Measurements from ENCODE around the gene MYLIP. TPM values are rescaled to one million over a fixed set of nuclear protein-coding genes. Genes with fewer than 3 reads are reported as not detected.

The MYLIP gene
- total and polyA plus RNA-seq, 11 donors = 6.6 to 19.9 (median 12.4) TPM

DNA sequence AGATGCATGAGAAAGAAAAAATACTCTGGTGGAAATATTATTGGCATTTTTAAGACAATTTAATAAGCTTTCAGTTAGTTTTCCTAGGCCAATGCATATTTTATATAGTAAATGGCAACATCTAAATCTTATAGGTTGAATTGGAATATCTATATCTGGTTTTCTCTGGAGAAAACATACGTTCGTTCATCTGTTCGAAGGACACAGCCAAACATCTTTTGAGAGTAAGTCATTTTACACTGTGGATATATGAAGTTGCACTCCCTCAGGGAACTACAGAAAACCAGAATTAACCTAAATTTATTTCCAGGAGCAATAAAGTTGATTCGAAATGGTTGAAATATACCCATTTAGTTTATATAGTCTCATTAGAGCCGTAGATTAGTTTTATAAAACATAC lies 49.0 kb downstream of the MYLIP start:
- no peak for ATAC-seq

DNA sequence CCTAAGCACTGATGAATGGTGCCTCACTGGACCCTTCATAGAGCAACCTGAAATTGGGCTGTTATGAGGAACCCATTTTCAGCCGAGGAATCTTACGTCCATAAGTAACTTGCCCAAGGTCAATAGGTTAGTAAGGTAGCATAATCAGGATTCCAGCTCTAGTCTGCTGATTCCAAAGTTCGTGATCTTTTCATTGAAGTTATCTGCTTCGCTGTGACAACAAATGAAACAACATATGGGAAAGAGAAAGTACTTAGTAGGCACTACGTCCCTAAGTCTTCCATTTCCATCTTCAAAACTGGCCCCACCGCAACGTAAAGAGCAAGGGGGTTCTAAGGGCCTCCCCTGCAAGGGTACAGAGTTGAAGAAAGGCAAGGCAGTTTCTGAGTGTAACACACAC lies 49.5 kb downstream of the MYLIP start:
- intact Hi-C loops (cut with DNase I) = no loop called here
- no peak for DNase-seq

More for the DNA sequence above, 49.0 kb downstream of the MYLIP start:
- 91 to 95% (median 92%) methylated on average over 5 of the region's 5 CpGs for WGBS, 4 donors
- intact Hi-C loops (cut with DNase I) = no loop called here
- Histone ChIP-seq H3K4me1 (peaks cover 0 to 1% (median 0%) of the 10 kb centered on the region in 12 donors), H3K36me3 (no peaks in the 10 kb centered on the region), H3K27ac (no peak overlapping the region), H3K9me3 (no peaks in the 10 kb centered on the region), H3K27me3 (peaks cover 0 to 4% (median 0%) of the 10 kb centered on the region in 9 donors), H3K4me3 (no peak overlapping the region)
- no peak for DNase-seq
- TF ChIP-seq POLR2A (IDR thresholded peaks at IDR 0.05) = no peak
- TF ChIP-seq, protein P1, sequence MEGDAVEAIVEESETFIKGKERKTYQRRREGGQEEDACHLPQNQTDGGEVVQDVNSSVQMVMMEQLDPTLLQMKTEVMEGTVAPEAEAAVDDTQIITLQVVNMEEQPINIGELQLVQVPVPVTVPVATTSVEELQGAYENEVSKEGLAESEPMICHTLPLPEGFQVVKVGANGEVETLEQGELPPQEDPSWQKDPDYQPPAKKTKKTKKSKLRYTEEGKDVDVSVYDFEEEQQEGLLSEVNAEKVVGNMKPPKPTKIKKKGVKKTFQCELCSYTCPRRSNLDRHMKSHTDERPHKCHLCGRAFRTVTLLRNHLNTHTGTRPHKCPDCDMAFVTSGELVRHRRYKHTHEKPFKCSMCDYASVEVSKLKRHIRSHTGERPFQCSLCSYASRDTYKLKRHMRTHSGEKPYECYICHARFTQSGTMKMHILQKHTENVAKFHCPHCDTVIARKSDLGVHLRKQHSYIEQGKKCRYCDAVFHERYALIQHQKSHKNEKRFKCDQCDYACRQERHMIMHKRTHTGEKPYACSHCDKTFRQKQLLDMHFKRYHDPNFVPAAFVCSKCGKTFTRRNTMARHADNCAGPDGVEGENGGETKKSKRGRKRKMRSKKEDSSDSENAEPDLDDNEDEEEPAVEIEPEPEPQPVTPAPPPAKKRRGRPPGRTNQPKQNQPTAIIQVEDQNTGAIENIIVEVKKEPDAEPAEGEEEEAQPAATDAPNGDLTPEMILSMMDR (IDR thresholded peaks at IDR 0.05) = no peak

DNA sequence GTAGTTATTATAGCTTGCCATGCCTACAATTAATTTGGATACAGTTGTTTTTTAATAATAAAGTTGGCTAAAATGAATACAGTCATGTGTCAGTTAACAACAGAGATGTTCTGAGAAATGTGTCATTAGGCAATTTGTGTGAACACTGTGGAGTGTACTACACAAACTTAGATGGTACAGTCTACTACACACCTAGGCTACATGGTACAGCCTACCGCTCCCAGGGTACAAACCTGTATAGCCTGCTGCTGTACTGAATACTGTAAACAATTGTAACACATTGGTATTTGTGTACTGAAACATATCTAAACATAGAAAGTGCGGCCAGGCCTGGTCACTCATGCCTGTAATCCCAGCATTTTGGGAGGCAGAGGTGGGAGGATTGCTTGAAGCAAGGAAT lies 50.2 kb downstream of the MYLIP start:
- WGBS, 4 donors = 95 to 100% (median 98%) methylated on average over 2 of the region's 2 CpGs
- peaks cover 0 to 4% (median 0%) of the 10 kb centered on the region in 9 donors for H3K27me3 ChIP-seq
- no peak for ATAC-seq
- H3K36me3 ChIP-seq = no peaks in the 10 kb centered on the region
- no peak overlapping the region for H3K27ac ChIP-seq
- DNase-seq = no peak
- H3K9me3 ChIP-seq = no peaks in the 10 kb centered on the region
- peaks cover 0 to 6% (median 3%) of the 10 kb centered on the region in 12 donors for H3K4me1 ChIP-seq
- TF ChIP-seq, protein P1 (IDR thresholded peaks at IDR 0.05) = no peak
- TF ChIP-seq POLR2A (IDR thresholded peaks at IDR 0.05) = no peak
- no peak overlapping the region for H3K4me3 ChIP-seq
- intact Hi-C loops (cut with DNase I) = no loop called here

More for the DNA sequence above, 49.5 kb downstream of the MYLIP start:
- Histone ChIP-seq H3K9me3 (no peaks in the 10 kb centered on the region), H3K4me1 (peaks cover 0 to 6% (median 2%) of the 10 kb centered on the region in 12 donors), H3K36me3 (no peaks in the 10 kb centered on the region), H3K27me3 (peaks cover 0 to 4% (median 0%) of the 10 kb centered on the region in 9 donors), H3K4me3 (no peak overlapping the region), H3K27ac (no peak overlapping the region)
- TF ChIP-seq, protein P1 (IDR thresholded peaks at IDR 0.05) = no peak
- no peak for TF ChIP-seq POLR2A (IDR thresholded peaks at IDR 0.05)
- no peak for ATAC-seq
- WGBS, 4 donors = 88 to 95% (median 91%) methylated on average over 7 of the region's 7 CpGs

DNA sequence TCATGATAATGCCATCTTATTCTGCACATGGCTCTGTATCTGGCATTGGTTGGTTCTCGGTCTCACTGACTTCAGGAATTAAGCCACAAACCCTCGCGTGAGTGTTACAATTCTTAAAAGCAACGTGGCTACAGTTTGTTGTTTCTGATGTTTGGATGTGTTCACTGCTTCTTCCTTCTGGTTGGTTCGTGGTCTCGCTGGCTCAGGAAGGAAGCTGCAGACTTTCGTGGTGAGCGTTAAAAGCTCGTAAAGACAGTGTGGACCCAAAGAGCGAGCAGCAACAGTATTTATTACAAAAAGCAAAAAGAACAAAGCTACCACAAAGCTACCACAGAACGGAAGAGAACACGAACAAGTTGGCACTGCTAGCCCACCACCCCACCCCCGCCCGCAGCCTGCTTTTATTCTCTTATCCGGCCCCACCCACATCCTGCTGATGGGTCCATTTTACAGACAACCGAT lies 51.1 kb downstream of the MYLIP start:
- intact Hi-C loops (cut with DNase I) = loop anchor here in 6 of 10 donors (5.0 to 10.0 kb wide), 3 partner anchors 45 to 488 kb away; no protein-coding TSS in a partner anchor
- Histone ChIP-seq H3K27ac (peak overlapping the region in 1 of 12 donors; percentile 51), H3K4me3 (no peak overlapping the region), H3K4me1 (peaks cover 0 to 6% (median 3%) of the 10 kb centered on the region in 12 donors), H3K36me3 (no peaks in the 10 kb centered on the region), H3K27me3 (peaks cover 0 to 4% (median 0%) of the 10 kb centered on the region in 9 donors), H3K9me3 (no peaks in the 10 kb centered on the region)
- ATAC-seq = no peak
- DNase-seq = no peak
- TF ChIP-seq, protein P1 (IDR thresholded peaks at IDR 0.05) = no peak
- no peak for TF ChIP-seq POLR2A (IDR thresholded peaks at IDR 0.05)
- WGBS, 4 donors = 77 to 84% (median 80%) methylated on average over 16 of the region's 16 CpGs
